GM18505 (cell line): ENCODE measurements around the gene KCNJ1.

Experiments used
- ATAC-seq: cut with Tn5 transposase; IDR thresholded peaks from one replicate; pipeline ENCODE4 v1.9.1; 2021; ENCODE audit not compliant: unreplicated experiment
- POLR2A ChIP-seq: IDR thresholded peaks from 4 replicates; pipeline ENCODE4 v1.6.1; 2011; ENCODE audit warnings: borderline replicate concordance; ENCODE audit not compliant: insufficient read depth, insufficient read length; ENCODE audit errors: extremely low read depth

KCNJ1 gene

DNA sequence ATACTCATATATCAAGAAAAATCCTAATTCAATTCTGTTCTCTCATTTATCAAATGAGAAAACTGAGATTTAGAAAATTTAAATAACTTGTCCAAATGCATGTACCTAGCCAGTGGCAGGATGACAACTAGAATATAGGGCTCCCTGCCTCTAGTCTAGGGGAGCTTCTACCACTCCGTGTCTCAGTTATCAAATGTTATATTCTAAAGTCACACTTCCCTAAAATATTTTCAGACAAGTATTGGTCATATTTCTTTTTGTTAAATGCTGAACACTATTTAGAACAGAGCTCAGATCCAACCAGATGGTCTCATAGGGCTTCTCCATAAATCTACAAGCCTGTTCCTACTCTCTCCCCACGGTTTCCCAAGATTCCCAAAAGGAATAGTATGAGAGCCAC is 26.3 kb downstream of the KCNJ1 start:
- ATAC-seq: peak; percentile 37
- no peak for TF ChIP-seq POLR2A

DNA sequence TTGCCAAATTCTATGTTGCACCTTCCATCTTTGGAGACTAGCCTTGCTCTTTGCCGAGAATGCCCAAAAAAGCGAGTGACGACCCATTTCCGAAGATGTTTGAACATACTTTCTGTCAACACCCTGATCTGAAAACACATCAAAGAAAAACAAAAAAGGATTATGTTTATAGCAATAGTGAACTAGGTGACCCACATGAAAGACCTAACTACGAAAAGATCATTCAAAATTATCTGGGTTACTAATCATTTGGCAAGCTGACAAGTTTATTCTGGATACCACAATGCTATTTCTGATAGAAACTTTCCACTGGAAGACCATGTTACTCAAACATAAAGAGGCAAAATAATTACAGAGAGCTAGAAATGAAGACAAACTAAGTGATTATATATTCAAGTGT is 27.0 kb downstream of the KCNJ1 start:
- no peak for ATAC-seq
- no peak for TF ChIP-seq POLR2A

- no peak for TF ChIP-seq POLR2A
- no peak for ATAC-seq
These were observed 28.0 kb downstream of the KCNJ1 start for GRCh38 chr11:128839081-128839480.

DNA sequence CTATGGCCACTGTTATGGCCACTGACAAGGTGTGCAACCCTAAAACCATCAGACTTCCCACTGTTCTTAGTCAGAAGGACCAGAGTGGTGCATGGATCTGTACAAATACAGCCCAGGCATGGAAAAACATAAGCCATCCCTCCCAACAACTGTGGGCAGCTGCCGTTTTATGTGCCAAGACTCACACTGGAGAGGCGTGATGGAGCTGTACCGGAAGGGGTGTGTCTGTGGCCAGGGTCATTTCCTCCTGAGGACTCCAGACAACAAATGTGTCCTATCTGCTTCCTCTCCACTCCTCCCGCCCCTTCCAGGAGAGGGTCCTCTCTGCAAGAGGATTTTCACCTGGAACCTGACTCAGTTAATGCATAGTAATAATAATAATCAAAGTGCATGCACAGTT is 29.5 kb downstream of the KCNJ1 start:
- ATAC-seq: no peak
- TF ChIP-seq POLR2A: no peak

DNA sequence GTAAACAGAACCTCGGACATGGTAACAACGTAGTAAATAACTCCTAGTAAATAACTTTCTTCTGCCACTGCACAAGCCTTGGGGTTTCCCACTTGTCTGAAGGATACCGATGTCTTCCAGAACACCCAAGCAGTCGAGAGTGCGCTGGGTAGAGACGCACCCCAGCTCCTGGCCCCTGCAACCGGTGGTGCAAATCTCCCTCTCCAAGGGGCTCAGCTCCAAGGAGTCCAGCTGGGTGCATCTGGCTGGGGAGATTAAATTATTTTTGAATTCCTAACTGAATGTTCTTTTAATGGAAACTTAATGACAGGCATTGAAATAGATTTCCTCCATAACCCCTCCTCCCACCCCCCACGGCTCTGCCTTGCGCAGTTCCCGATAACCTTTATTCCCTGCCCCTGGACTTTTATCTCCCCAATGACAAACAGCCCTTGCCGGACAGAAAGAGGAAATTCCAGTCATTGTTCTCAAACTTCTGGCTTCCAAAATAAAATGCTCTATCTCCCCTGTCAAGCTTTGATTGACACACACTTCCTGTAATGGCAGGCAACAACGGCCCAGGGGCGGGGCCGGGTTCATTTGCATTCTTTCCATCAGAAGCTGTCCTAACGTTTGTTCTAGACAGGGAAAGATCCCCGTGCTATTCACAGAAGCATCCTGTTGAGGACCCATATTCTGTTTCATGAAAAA is 31.2 kb downstream of the KCNJ1 start:
- no peak for ATAC-seq
- TF ChIP-seq POLR2A: no peak

GRCh38 chr11:128834157-128834556 is 32.9 kb downstream of the KCNJ1 start:
- ATAC-seq: no peak
- no peak for TF ChIP-seq POLR2A

DNA sequence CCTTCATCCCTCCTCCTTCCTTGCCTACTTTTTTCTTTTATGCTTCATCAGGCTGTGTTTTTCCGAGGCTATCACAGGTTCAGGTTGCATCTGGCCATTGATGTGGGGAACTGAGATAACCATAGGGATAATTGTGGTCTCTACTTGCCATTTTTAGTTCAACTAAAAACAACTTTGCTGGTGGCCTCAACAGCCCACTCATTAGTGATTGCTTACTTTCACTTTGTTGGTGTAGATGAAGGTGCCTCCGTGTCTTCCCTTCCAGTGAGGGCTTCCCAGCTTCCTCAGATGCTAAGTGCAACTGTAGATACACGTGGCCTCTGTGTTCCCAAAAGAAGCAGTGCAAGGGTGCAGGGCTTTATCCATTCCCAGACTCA is 35.0 kb downstream of the KCNJ1 start:
- TF ChIP-seq POLR2A: no peak
- ATAC-seq: no peak

DNA sequence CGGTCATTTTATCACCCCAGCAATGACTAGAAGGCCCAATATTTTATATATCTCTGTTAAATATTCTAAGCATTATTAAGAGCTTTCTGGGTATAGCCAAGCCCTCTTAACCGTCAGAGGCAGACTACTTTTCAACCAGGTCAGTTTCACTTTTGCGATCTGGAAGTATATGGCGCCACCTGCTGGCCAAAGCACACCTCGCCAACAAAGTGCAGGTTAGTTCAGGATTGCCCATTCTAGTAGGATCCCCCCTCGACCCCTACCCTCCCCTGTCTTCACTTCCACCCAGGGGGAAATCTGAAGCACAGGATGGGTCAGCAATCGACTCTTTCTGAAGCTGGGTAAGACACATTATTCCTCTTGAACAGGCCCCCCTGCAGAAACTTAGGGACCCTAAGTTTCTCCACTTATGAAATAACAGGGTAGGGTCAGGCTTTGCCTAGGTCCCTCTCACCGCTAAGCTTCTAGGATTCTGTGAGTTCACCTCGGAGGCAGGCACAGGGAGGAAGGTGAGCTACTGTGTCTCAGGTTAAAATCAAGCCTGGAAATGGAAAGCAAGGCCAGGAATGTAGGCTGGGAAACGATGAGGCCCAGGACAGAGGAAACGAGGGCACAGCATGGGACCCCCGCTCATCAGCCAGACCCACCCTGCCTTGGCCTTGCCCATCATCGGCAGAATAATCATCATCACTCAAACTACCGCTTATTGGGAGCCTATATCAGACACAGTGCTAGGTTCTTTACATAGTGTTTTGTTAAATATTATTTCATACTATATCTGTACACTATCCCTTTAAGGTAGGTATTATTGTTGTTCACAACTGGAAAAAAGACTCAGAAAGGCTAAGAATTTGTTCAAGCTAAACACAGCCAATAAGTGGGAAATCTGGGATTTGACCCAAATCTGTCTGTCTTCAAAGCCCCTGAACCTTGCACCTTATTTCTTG is 35.6 kb downstream of the KCNJ1 start:
- ATAC-seq: peak; percentile 65
- TF ChIP-seq POLR2A: no peak

DNA sequence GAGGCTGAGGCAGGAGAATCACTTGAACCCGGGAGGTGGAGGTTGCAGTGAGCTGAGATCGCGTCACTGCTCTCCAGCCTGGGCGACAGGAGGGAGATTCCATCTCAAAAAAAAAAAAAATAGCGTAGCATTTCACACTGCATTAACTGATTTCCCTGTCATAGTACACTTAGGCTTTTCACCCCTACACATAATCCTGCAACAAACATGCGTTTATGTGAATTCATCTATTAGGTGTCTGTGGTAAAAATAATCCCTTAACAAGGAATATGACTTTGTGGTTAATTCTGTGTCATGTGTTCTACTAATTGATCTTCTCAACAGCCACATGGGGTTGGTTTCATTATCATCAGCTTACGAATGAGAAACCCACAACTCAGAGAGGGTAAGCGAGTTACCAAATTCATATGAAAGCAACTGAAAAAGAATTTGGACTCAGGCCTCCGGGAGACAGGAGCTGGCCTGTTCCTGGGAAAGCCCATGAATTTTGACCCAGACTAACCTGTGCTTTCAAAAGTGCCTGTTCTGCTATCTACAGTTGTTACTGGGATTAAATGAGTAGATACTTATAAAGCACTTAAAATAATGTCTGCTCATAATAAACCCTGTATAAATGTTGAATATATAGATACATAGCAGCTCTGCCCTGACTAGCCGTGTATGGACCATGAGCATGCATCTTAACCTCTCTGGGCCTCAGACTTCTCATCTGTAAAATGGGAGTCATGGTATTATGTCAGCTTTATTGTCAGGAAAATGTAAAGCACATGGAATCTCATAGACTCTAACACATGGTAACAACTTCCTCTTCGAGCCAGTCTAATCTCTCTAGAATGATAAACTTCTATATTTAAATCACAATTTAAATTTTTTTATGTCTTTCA is 36.6 kb downstream of the KCNJ1 start:
- TF ChIP-seq POLR2A: no peak
- ATAC-seq: peak; percentile 18

DNA sequence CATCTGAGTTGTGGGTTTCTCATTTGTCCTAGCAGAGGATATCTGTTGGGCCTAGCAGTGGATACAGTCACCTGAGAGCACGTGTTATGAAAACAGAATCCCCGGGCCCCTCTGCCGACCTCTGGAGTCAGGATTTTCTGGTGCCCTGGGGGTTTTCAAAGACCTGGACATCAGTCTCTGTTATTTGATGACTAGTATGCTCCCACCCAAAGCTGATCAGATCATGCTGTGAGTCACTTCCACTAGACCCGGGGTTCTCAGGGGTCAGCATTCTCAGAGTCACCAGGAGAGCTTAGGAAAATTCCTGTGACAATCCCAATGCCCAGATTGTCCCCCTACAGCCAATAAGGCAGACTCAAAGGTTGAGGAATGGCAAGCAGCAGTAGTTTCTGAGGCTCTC is 38.7 kb downstream of the KCNJ1 start:
- TF ChIP-seq POLR2A: no peak
- ATAC-seq: no peak

GRCh38 chr11:128827191-128827893 is 39.8 kb downstream of the KCNJ1 start:
- ATAC-seq: no peak
- no peak for TF ChIP-seq POLR2A

DNA sequence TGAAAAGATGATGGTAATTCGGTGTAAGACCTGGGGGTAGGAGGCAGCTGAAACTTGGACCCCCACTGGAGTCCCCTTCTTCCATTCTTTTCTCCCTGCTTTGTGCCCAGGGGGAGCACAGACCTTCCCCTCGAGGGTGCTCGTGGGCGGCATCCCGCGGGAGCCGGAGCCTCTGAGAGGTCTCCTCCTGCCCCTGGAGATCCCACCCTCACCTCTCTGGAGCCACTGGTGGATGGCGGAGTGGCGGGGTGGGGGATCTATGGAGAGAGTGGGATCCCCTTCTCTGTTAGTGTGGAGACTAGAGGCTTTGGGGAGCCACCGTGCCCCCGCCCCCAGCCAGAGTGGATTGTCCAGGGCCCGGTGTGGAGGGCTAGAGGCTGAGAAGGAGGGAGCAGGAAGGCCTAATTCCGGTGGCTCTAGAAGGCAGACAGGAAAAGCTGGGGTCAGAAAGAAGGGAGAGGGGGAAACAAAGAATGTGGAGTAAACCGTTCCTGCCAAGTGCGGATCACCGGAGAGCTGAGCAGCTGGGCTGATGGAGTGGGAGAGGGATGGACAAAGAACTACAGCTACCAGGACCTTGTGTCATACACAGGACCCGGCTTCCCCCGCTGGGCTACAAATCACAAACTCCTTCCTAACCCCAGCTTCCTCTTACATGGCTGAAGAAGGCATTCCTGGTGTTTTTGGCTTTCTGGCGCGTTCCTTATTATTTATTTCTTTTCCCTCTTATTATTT is 41.9 kb downstream of the KCNJ1 start:
- no peak for TF ChIP-seq POLR2A
- no peak for ATAC-seq
